Gastroesophageal sphincter (tissue), 3 donors: Measurements from ENCODE around the gene STEAP3.

Source experiments
- CTCF ChIP-seq, 4 experiments: fragments of 200-600 bp in 2 of 4; fragments of 450-650 bp in 2 of 4; sonication (generic) in 1 of 4; IDR thresholded peaks; one replicate each; pipeline ENCODE4 v1.5.1; 2017 to 2019; ENCODE audit warnings: antibody characterized with exemption in 4 of 4, mild to moderate bottlenecking in 2 of 4, moderate library complexity in 2 of 4
- POLR2A ChIP-seq, 2 donors: fragments of 450-650 bp; IDR thresholded peaks; one replicate each; pipeline ENCODE4 v1.6.1; 2017; ENCODE audit warnings: antibody characterized with exemption in 2 of 2, mild to moderate bottlenecking in 2 of 2, moderate library complexity in 1 of 2
- POLR2AphosphoS5 ChIP-seq: sonication (generic); formaldehyde crosslinking; IDR thresholded peaks from one replicate; pipeline ENCODE4 v1.6.1; 2017; ENCODE audit warnings: antibody characterized with exemption

DNA sequence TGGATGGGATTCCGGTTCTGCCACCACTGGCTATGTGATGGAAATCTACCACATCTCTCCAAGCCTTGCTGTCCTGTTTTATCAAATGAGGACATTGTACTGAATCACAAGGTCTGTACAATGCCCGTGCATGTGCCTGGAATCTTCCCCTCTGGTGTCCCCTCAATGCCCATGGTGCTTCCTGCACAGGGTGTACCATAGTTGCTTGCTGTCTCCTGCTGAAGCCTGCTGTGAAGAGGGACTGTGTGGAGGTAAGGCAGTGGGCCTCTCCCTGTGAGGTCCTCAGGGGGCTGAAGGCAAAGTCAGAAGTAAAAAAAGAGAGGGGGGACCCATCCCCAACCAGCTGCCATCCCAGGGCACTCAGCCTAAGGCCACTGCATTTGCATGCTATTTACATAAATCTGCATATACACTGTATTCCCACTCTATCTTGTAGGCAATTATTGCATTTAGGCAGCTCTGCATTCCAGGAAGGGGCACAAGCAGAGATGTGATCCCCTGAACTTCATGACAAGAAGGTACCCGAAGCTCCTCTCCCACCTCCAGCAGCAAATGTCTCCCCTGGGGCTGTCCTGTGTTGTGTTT lies 9.1 kb upstream of the STEAP3 start:
- TF ChIP-seq CTCF (IDR thresholded peaks at IDR 0.05): no peak
- no peak for TF ChIP-seq POLR2AphosphoS5
- no peak for TF ChIP-seq POLR2A (IDR thresholded peaks at IDR 0.05)
